Ascending aorta (tissue), 2 donors: ENCODE results near the gene SCP2D1. TPM values are rescaled to one million over a fixed set of nuclear protein-coding genes. Genes with fewer than 3 reads are reported as not detected.
"Not testable (repeated sequence)": the region's sequence is repeated elsewhere in the genome, so short reads cannot be mapped to it uniquely, and the experiment has no call there.

Source experiments
- DNase-seq, 2 donors: peaks; one replicate each; pipeline ENCODE4 v3.0.0-alpha.2; 2019; ENCODE audit warnings: low spot score in 2 of 2
- H3K27ac ChIP-seq, 2 donors: fragments of 200-600 bp; sonication (generic); one replicate each; pipeline ENCODE4 v1.5.1; 2016 to 2017; ENCODE audit warnings: mild to moderate bottlenecking in 1 of 2
- H3K27me3 ChIP-seq: fragments of 200-600 bp; sonication (generic); one replicate; pipeline ENCODE4 v1.5.1; 2017
- H3K36me3 ChIP-seq, 2 donors: fragments of 200-600 bp; sonication (generic); one replicate each; pipeline ENCODE4 v1.5.1; 2016
- H3K4me1 ChIP-seq, 2 donors: fragments of 200-600 bp; sonication (generic); one replicate each; pipeline ENCODE4 v1.5.1; 2016 to 2017; ENCODE audit warnings: mild to moderate bottlenecking in 1 of 2
- H3K4me3 ChIP-seq, 2 donors: fragments of 200-600 bp; sonication (generic); one replicate each; pipeline ENCODE4 v1.5.1; 2016 to 2017; ENCODE audit warnings: mild to moderate bottlenecking in 1 of 2
- H3K9me3 ChIP-seq, 2 donors: fragments of 200-600 bp; sonication (generic); one replicate each; pipeline ENCODE4 v1.5.1; 2016
- CTCF ChIP-seq, 3 experiments: fragments of 200-600 bp in 2 of 3; fragments of 450-650 bp in 1 of 3; sonication (generic) in 2 of 3; IDR thresholded peaks; one replicate each; pipeline ENCODE4 v1.5.1; 2016 to 2019; ENCODE audit warnings: antibody characterized with exemption in 3 of 3, mild to moderate bottlenecking in 1 of 3, moderate library complexity in 1 of 3
- intact Hi-C: fragments of 100-400 bp; cut with DNase I; formaldehyde crosslinking; loops from one replicate; pipeline ENCODE4 v1.15.1; 2023
- total RNA-seq: library from RNA; depleted of rRNA; stranded (reverse); fragments of >200 nt; gene quantifications from one replicate; pipeline ENCODE4 v1.1.0, GENCODE V29; 2016

SCP2D1 gene
- total RNA-seq, 1 donor from 2014 or later, result not detected

GRCh38 chr20:18778690-18779392 lies 34.7 kb upstream of the SCP2D1 start:
- no peak overlapping the region for H3K27ac ChIP-seq
- no peaks in the 10 kb centered on the region for H3K27me3 ChIP-seq
- no peaks in the 10 kb centered on the region for H3K9me3 ChIP-seq
- H3K4me1 ChIP-seq, result no peaks in the 10 kb centered on the region
- H3K4me3 ChIP-seq, result no peak overlapping the region
- intact Hi-C loops, result no loop called here
- DNase-seq, result no peak
- no peaks in the 10 kb centered on the region for H3K36me3 ChIP-seq
- TF ChIP-seq CTCF (IDR thresholded peaks at IDR 0.05), result no peak

GRCh38 chr20:18780385-18781130 lies 33.0 kb upstream of the SCP2D1 start:
- Histone ChIP-seq H3K4me3 (no peak overlapping the region), H3K9me3 (no peaks in the 10 kb centered on the region), H3K36me3 (no peaks in the 10 kb centered on the region), H3K4me1 (no peaks in the 10 kb centered on the region), H3K27ac (no peak overlapping the region), H3K27me3 (no peaks in the 10 kb centered on the region)
- TF ChIP-seq CTCF (IDR thresholded peaks at IDR 0.05), result no peak
- intact Hi-C loops, result no loop called here
- DNase-seq, result no peak

GRCh38 chr20:18781509-18781908 lies 32.1 kb upstream of the SCP2D1 start:
- DNase-seq, result no peak
- H3K27me3 ChIP-seq, result no peaks in the 10 kb centered on the region
- intact Hi-C loops, result no loop called here
- H3K36me3 ChIP-seq, result no peaks in the 10 kb centered on the region
- no peaks in the 10 kb centered on the region for H3K9me3 ChIP-seq
- TF ChIP-seq CTCF (IDR thresholded peaks at IDR 0.05), result no peak
- no peak overlapping the region for H3K4me3 ChIP-seq
- H3K4me1 ChIP-seq, result no peaks in the 10 kb centered on the region
- no peak overlapping the region for H3K27ac ChIP-seq

GRCh38 chr20:18783385-18783959 lies 30.1 kb upstream of the SCP2D1 start:
- Histone ChIP-seq H3K4me3 (no peak overlapping the region), H3K9me3 (no peaks in the 10 kb centered on the region), H3K27ac (no peak overlapping the region), H3K36me3 (no peaks in the 10 kb centered on the region), H3K4me1 (no peaks in the 10 kb centered on the region), H3K27me3 (no peaks in the 10 kb centered on the region)
- no peak for TF ChIP-seq CTCF (IDR thresholded peaks at IDR 0.05)
- intact Hi-C loops, result no loop called here
- no peak for DNase-seq

GRCh38 chr20:18787046-18787445 lies 26.5 kb upstream of the SCP2D1 start:
- intact Hi-C loops, H3K27me3 ChIP-seq, DNase-seq, H3K9me3 ChIP-seq, H3K4me1 ChIP-seq, H3K27ac ChIP-seq, H3K36me3 ChIP-seq, H3K4me3 ChIP-seq: not testable (repeated sequence)

GRCh38 chr20:18788021-18788420 lies 25.6 kb upstream of the SCP2D1 start:
- DNase-seq, result no peak
- H3K27me3 ChIP-seq, result no peaks in the 10 kb centered on the region
- TF ChIP-seq CTCF (IDR thresholded peaks at IDR 0.05), result no peak
- no peaks in the 10 kb centered on the region for H3K9me3 ChIP-seq
- H3K27ac ChIP-seq, result no peak overlapping the region
- no peaks in the 10 kb centered on the region for H3K4me1 ChIP-seq
- H3K36me3 ChIP-seq, result no peaks in the 10 kb centered on the region
- H3K4me3 ChIP-seq, result no peak overlapping the region
- intact Hi-C loops, result no loop called here
